Type B pancreatic cell (in vitro differentiated cells): ENCODE results near the gene CDH18. TPM values are rescaled to one million over a fixed set of nuclear protein-coding genes. Genes with fewer than 3 reads are reported as not detected.
A peak's percentile ranks its signal among the peaks of the same experiment; 100 is the strongest.

ENCODE experiments used
- DNase-seq: peaks from one replicate; pipeline ENCODE4 v3.0.0; 2021; ENCODE audit warnings: mixed read lengths; ENCODE audit not compliant: unreplicated experiment; ENCODE audit errors: extremely low spot score
- H3K27ac Mint-ChIP-seq: 2 replicates; pipeline ENCODE4 v1.8.0; 2021; ENCODE audit warnings: mild to moderate bottlenecking, mixed read lengths
- H3K27me3 Mint-ChIP-seq: 2 replicates; pipeline ENCODE4 v1.8.0; 2021; ENCODE audit warnings: mixed read lengths
- H3K36me3 Mint-ChIP-seq: 2 replicates; pipeline ENCODE4 v1.8.0; 2021; ENCODE audit warnings: mixed read lengths
- H3K4me1 Mint-ChIP-seq: one replicate; pipeline ENCODE4 v1.8.0; 2021; ENCODE audit warnings: mixed read lengths; ENCODE audit not compliant: unreplicated experiment
- H3K4me3 Mint-ChIP-seq: 2 replicates; pipeline ENCODE4 v1.8.0; 2021; ENCODE audit warnings: mild to moderate bottlenecking, mixed read lengths
- H3K9me3 Mint-ChIP-seq: 2 replicates; pipeline ENCODE4 v1.8.0; 2021; ENCODE audit warnings: mixed read lengths
- CTCF ChIP-seq: fragments of 200-600 bp; sonication (generic); conservative IDR thresholded peaks from 2 replicates; pipeline ENCODE4 v1.5.0; 2021; ENCODE audit warnings: antibody characterized with exemption, mild to moderate bottlenecking
- total RNA-seq: library from RNA; stranded (reverse); gene quantifications from 2 replicates; pipeline ENCODE4 v1.2.1, GENCODE V29; 2021; ENCODE audit warnings: low replicate concordance

CDH18 gene
- total RNA-seq, 1 donor from 2014 or later = 20.2 TPM

- H3K27me3 Mint-ChIP-seq = no peaks in the 10 kb centered on the region
- no peaks in the 10 kb centered on the region for H3K9me3 Mint-ChIP-seq
- no peak for DNase-seq
- no peak overlapping the region for H3K4me3 Mint-ChIP-seq
- no peak for TF ChIP-seq CTCF
- H3K36me3 Mint-ChIP-seq = no peaks in the 10 kb centered on the region
- no peaks in the 10 kb centered on the region for H3K4me1 Mint-ChIP-seq
- H3K27ac Mint-ChIP-seq = no peak overlapping the region
Measured at GRCh38 chr5:19538607-19539006, 449.4 kb downstream of the CDH18 start.

GRCh38 chr5:19536387-19536786, 451.6 kb downstream of the CDH18 start:
- Mint-ChIP-seq H3K4me3 (no peak overlapping the region), H3K4me1 (no peaks in the 10 kb centered on the region), H3K27me3 (no peaks in the 10 kb centered on the region), H3K9me3 (no peaks in the 10 kb centered on the region), H3K36me3 (no peaks in the 10 kb centered on the region), H3K27ac (no peak overlapping the region)
- no peak for DNase-seq
- TF ChIP-seq CTCF = no peak

GRCh38 chr5:19534751-19535150, 453.2 kb downstream of the CDH18 start:
- TF ChIP-seq CTCF = no peak
- Mint-ChIP-seq H3K27me3 (no peaks in the 10 kb centered on the region), H3K27ac (no peak overlapping the region), H3K4me3 (no peak overlapping the region), H3K4me1 (no peaks in the 10 kb centered on the region), H3K36me3 (no peaks in the 10 kb centered on the region), H3K9me3 (no peaks in the 10 kb centered on the region)
- DNase-seq = no peak

GRCh38 chr5:19532936-19533335, 455.1 kb downstream of the CDH18 start:
- Mint-ChIP-seq H3K9me3 (no peaks in the 10 kb centered on the region), H3K4me3 (no peak overlapping the region), H3K27ac (no peak overlapping the region), H3K36me3 (no peaks in the 10 kb centered on the region), H3K4me1 (no peaks in the 10 kb centered on the region), H3K27me3 (no peaks in the 10 kb centered on the region)
- no peak for DNase-seq
- no peak for TF ChIP-seq CTCF

- Mint-ChIP-seq H3K27me3 (no peaks in the 10 kb centered on the region), H3K36me3 (no peaks in the 10 kb centered on the region), H3K4me3 (no peak overlapping the region), H3K4me1 (no peaks in the 10 kb centered on the region), H3K27ac (peak overlapping the region; percentile 86), H3K9me3 (no peaks in the 10 kb centered on the region)
- no peak for TF ChIP-seq CTCF
- DNase-seq = no peak
Measured at GRCh38 chr5:19531374-19531952, 456.5 kb downstream of the CDH18 start.

- Mint-ChIP-seq H3K36me3 (no peaks in the 10 kb centered on the region), H3K4me3 (no peak overlapping the region), H3K27me3 (no peaks in the 10 kb centered on the region), H3K4me1 (no peaks in the 10 kb centered on the region), H3K9me3 (no peaks in the 10 kb centered on the region), H3K27ac (no peak overlapping the region)
- DNase-seq = no peak
- TF ChIP-seq CTCF = no peak
Measured at GRCh38 chr5:19519448-19519847, 468.6 kb downstream of the CDH18 start.
